HEK293T (cell line): ENCODE measurements around the gene LPO.

Experiments
- ARNT ChIP-seq: fragments of 450-650 bp; IDR thresholded peaks from 2 replicates; pipeline ENCODE4 v1.6.1; 2017; ENCODE audit warnings: mild to moderate bottlenecking
- BHLHE40 ChIP-seq: fragments of 450-650 bp; IDR thresholded peaks from 2 replicates; pipeline ENCODE4 v1.6.1; 2016; ENCODE audit warnings: mild to moderate bottlenecking, moderate library complexity, borderline replicate concordance
- CTBP1 ChIP-seq: fragments of 450-650 bp; IDR thresholded peaks from 2 replicates; pipeline ENCODE4 v1.6.1; 2016; ENCODE audit warnings: borderline replicate concordance
- ELF4 ChIP-seq: fragments of 450-650 bp; IDR thresholded peaks from 2 replicates; pipeline ENCODE4 v1.6.1; 2017; ENCODE audit warnings: antibody characterized with exemption
- HDGF ChIP-seq: fragments of 450-650 bp; IDR thresholded peaks from 2 replicates; pipeline ENCODE4 v1.6.1; 2017; ENCODE audit warnings: antibody characterized with exemption, borderline replicate concordance
- NFRKB ChIP-seq: fragments of 450-650 bp; IDR thresholded peaks from 2 replicates; pipeline ENCODE4 v1.6.1; 2016; ENCODE audit warnings: mild to moderate bottlenecking, moderate library complexity
- SP1 ChIP-seq: fragments of 450-650 bp; IDR thresholded peaks from 2 replicates; pipeline ENCODE4 v1.6.1; 2017
- SUZ12 ChIP-seq: fragments of 450-650 bp; IDR thresholded peaks from 2 replicates; pipeline ENCODE4 v1.6.1; 2016; ENCODE audit warnings: mild to moderate bottlenecking
- TARDBP ChIP-seq: fragments of 450-650 bp; IDR thresholded peaks from 2 replicates; pipeline ENCODE4 v1.6.1; 2016
- TF ChIP-seq, protein P1 (sequence below): fragments of 450-650 bp; IDR thresholded peaks from 2 replicates; pipeline ENCODE4 v1.6.1; 2016

DNA sequence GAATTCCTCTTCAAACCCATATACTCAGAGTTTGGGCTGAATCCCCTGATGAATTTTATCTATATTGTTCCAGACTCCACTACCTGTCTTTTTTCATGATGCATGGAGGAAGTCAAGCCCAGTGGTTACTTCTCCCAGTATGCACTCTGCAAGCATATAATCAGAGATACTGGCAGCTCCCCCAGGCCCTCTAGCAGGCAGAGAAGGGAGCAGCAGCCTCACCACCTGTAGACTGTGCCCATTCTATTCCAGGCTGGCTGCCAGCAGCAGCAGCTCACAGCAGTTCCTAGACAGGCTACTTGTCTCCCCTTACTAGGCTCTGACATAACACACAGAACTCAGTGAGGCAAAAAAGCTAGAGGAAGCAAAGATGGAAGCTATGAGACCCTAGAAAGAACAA is 22.7 kb upstream of the LPO start:
- no peak for TF ChIP-seq NFRKB
- TF ChIP-seq SP1: no peak
- no peak for TF ChIP-seq TARDBP
- TF ChIP-seq ARNT: no peak
- TF ChIP-seq CTBP1: no peak
- TF ChIP-seq HDGF: no peak
- no peak for TF ChIP-seq SUZ12
- TF ChIP-seq ELF4: no peak
- TF ChIP-seq, protein P1, sequence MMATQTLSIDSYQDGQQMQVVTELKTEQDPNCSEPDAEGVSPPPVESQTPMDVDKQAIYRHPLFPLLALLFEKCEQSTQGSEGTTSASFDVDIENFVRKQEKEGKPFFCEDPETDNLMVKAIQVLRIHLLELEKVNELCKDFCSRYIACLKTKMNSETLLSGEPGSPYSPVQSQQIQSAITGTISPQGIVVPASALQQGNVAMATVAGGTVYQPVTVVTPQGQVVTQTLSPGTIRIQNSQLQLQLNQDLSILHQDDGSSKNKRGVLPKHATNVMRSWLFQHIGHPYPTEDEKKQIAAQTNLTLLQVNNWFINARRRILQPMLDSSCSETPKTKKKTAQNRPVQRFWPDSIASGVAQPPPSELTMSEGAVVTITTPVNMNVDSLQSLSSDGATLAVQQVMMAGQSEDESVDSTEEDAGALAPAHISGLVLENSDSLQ: no peak
- no peak for TF ChIP-seq BHLHE40
